ENCODE data around the gene ASXL3.

DNA sequence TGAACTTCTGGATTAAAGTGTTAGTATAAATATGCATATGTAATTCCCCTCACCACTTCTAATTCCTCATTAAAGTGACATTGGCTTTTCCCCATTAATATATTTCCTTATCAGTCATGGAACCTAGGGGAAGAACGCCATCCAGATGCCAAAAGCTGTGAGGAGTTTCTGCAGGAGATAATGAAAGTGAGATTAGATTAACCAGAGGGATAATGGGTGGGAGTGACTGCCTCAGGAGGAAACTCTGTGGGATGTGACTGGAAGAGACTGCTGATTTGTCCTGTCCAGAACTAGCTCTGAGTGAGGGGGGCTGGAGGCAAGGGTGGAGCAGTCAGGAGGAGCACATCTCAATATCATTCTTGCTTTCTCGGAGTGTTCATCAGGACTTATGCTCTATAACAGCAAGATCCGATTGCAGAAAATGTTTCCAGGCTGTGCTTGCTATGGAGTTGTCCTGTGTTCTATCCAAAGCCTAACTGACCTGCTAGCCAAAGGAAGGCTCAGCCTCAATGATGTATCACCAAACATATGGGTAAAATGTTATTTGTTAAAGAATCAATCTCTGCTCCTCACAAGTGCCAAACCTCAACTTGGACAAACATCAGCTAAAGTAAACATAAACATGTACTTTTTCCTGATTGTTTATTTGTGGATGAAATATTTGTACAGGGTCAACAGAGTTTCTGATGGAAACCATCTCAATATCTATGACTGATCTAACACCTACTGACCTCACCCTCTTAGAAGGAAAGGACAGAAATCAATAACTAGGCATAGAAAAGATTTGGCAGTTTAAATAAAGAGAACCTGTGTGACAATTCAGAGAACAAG, 118.5 kb downstream of the ASXL3 start:
- TF ChIP-seq, protein P1, sequence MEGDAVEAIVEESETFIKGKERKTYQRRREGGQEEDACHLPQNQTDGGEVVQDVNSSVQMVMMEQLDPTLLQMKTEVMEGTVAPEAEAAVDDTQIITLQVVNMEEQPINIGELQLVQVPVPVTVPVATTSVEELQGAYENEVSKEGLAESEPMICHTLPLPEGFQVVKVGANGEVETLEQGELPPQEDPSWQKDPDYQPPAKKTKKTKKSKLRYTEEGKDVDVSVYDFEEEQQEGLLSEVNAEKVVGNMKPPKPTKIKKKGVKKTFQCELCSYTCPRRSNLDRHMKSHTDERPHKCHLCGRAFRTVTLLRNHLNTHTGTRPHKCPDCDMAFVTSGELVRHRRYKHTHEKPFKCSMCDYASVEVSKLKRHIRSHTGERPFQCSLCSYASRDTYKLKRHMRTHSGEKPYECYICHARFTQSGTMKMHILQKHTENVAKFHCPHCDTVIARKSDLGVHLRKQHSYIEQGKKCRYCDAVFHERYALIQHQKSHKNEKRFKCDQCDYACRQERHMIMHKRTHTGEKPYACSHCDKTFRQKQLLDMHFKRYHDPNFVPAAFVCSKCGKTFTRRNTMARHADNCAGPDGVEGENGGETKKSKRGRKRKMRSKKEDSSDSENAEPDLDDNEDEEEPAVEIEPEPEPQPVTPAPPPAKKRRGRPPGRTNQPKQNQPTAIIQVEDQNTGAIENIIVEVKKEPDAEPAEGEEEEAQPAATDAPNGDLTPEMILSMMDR (IDR thresholded peaks at IDR 0.05; ENCODE audit: low read depth, low read length, poor library complexity, severe bottlenecking) = no peak
- TF ChIP-seq EZH2phosphoT487 (IDR thresholded peaks at IDR 0.05; ENCODE audit: borderline replicate concordance, low read length) = no peak

All from DOHH2 (cell line).